ENCODE results near the gene ADTRP. TPM values are rescaled to one million over a fixed set of nuclear protein-coding genes. Genes with fewer than 3 reads are reported as not detected.
A peak's percentile ranks its signal among the peaks of the same experiment; 100 is the strongest.

Gene ADTRP
- total RNA-seq, 1 donor from 2014 or later, result 3.4 TPM

DNA sequence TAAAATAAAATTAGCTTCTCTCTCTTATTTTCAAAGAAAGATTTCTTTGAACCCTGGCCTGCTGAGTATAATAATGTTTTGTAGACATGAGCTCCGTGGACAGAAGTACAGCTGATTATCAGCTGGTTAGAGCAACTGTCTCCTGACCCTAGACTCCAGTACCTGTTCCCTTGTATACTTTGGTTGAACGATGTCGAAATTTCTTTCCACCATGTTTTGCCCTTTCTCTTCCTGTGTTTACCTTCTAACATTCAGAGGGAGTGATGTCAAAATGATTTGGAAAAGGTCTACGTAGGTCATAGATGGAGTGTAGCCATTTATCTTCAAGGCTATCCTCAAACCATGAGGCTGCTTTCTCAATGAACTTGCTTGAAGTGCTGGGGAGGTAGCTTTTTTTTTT lies 16.8 kb upstream of the ADTRP start:
- no peak for TF ChIP-seq CTCF (IDR thresholded peaks at IDR 0.05; ENCODE audit: unreplicated experiment)
- Mint-ChIP-seq H3K4me3 (no peak overlapping the region), H3K4me1 (peaks cover 15% of the 10 kb centered on the region), H3K27ac (peak overlapping the region; percentile 75), H3K27me3 (ENCODE audit: low read depth) (no peaks in the 10 kb centered on the region), H3K36me3 (peaks cover 8% of the 10 kb centered on the region), H3K9me3 (peaks cover 10% of the 10 kb centered on the region)
- no peak for DNase-seq (ENCODE audit: low spot score in 2 of 2, unreplicated experiment in 2 of 2)

- no peaks in the 10 kb centered on the region for H3K27me3 Mint-ChIP-seq (ENCODE audit: low read depth)
- no peak overlapping the region for H3K27ac Mint-ChIP-seq
- peaks cover 10% of the 10 kb centered on the region for H3K9me3 Mint-ChIP-seq
- H3K36me3 Mint-ChIP-seq, result peaks cover 8% of the 10 kb centered on the region
- H3K4me1 Mint-ChIP-seq, result peaks cover 14% of the 10 kb centered on the region
- no peak overlapping the region for H3K4me3 Mint-ChIP-seq
- DNase-seq (ENCODE audit: low spot score in 2 of 2, unreplicated experiment in 2 of 2), result no peak
- TF ChIP-seq CTCF (IDR thresholded peaks at IDR 0.05; ENCODE audit: unreplicated experiment), result no peak
Measured at GRCh38 chr6:11793277-11793676, 14.7 kb upstream of the ADTRP start.

DNA sequence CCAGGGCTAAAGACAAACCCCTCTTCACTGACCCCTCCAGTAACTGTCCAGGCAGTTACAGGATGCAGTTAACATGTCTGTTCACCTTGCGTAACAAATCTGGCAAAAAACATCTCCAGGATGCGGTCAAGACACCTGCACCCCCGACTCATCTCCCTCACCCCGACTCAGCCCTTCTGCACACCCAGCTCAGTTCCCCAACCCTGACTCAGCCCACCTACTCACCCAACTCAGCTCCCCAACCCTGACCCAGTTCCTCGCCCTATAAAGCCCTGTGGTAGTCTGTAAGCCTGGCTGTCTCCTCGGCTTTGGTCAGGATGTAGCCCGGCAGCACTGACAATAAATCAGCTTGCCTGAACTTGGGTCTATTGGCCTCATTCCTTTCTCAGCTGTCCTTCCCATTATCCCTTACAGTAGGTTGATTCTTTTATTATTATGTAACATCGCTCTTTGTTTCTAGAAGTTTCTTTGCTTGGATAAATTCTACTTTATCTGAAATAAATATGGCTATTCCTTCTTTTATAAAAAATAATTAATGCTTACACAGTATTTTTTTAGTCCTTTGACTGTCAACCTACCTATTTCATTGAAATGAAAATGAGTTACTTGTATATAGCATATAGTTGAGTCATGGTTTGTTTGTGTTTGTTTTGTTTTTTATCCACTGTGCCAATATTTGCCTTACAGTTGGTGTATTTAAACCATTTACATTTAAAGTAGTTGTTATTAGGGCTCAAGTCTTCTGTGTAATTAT lies 12.9 kb upstream of the ADTRP start:
- H3K27me3 Mint-ChIP-seq (ENCODE audit: low read depth), result no peaks in the 10 kb centered on the region

DNA sequence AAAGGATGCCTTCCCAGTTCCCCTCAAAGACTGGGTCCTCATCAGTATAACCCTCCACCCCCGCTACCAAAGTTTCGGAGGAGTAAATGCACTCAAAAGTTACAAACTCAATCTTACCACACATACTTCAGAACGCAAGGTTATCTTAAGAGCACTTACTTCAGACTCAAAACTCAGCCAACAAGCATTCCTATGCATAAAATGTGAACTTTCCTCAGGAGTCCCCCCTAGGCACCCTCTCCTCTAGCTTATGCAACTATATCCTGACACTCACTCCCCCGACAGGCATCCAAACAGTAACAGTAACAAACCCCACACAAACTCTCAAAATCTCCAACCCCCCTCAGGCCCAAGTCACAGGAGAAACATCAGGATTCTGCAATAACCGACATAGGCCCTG lies 11.1 kb upstream of the ADTRP start:
- H3K27me3 Mint-ChIP-seq (ENCODE audit: low read depth), result no peaks in the 10 kb centered on the region
- H3K36me3 Mint-ChIP-seq, result peaks cover 8% of the 10 kb centered on the region
- no peak for DNase-seq (ENCODE audit: low spot score in 2 of 2, unreplicated experiment in 2 of 2)

More for the DNA sequence above, 12.9 kb upstream of the ADTRP start:
- Mint-ChIP-seq H3K9me3 (peaks cover 10% of the 10 kb centered on the region), H3K36me3 (peaks cover 8% of the 10 kb centered on the region), H3K27ac (no peak overlapping the region), H3K4me1 (peaks cover 10% of the 10 kb centered on the region), H3K4me3 (no peak overlapping the region)
- no peak for TF ChIP-seq CTCF (IDR thresholded peaks at IDR 0.05; ENCODE audit: unreplicated experiment)
- DNase-seq (ENCODE audit: low spot score in 2 of 2, unreplicated experiment in 2 of 2), result no peak

GRCh38 chr6:11788043-11788442 lies 9.4 kb upstream of the ADTRP start:
- H3K27me3 Mint-ChIP-seq (ENCODE audit: low read depth), result no peaks in the 10 kb centered on the region
- DNase-seq (ENCODE audit: low spot score in 2 of 2, unreplicated experiment in 2 of 2), result no peak
- no peak for TF ChIP-seq CTCF (IDR thresholded peaks at IDR 0.05; ENCODE audit: unreplicated experiment)
- no peak overlapping the region for H3K4me3 Mint-ChIP-seq
- peaks cover 4% of the 10 kb centered on the region for H3K36me3 Mint-ChIP-seq
- H3K9me3 Mint-ChIP-seq, result peaks cover 5% of the 10 kb centered on the region
- no peak overlapping the region for H3K27ac Mint-ChIP-seq
- peaks cover 3% of the 10 kb centered on the region for H3K4me1 Mint-ChIP-seq

More for the DNA sequence above, 11.1 kb upstream of the ADTRP start:
- H3K4me3 Mint-ChIP-seq, result no peak overlapping the region
- no peak for TF ChIP-seq CTCF (IDR thresholded peaks at IDR 0.05; ENCODE audit: unreplicated experiment)
- H3K27ac Mint-ChIP-seq, result no peak overlapping the region
- H3K9me3 Mint-ChIP-seq, result peaks cover 10% of the 10 kb centered on the region
- peaks cover 5% of the 10 kb centered on the region for H3K4me1 Mint-ChIP-seq

Measured in mesothelial cell of epicardium (in vitro differentiated cells).